Measurements from ENCODE around the gene TNP2. TPM values are rescaled to one million over a fixed set of nuclear protein-coding genes. Genes with fewer than 3 reads are reported as not detected.

TNP2 gene
- polyA plus RNA-seq, 1 of the 3 experiments (the other 2 are of a cell fraction) = not detected

DNA sequence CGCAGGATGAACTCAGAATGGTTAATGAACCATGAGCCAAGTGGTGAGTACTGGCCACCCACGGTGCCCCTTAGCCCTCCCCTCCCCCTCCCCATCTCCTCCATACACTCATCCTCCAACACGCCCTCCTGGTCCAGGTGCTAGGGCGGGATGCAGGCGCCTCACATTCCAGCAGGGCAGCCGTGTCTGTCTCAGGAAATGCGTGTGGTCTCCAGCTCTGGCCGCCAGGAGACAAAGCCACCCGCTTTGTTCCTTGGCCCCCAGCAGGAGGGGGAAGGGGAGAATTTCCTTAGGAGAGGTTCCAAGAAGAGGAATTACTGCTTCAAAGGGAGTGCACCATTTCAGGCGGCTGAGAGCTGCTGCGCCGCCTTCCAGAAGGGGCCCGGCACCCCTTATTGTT lies 46.4 kb upstream of the TNP2 start (continued):
- no peak for TF ChIP-seq GABPA (IDR thresholded peaks at IDR 0.05; ENCODE audit: low read depth)
- no peak for TF ChIP-seq TCF12 (IDR thresholded peaks at IDR 0.05)
- TF ChIP-seq MEF2A (IDR thresholded peaks at IDR 0.05; ENCODE audit: borderline replicate concordance, low read depth) = no peak
- TF ChIP-seq RFX5 (IDR thresholded peaks at IDR 0.05; ENCODE audit: low read length) = no peak
- no peak for TF ChIP-seq TEAD4 (IDR thresholded peaks at IDR 0.05; ENCODE audit: borderline replicate concordance, insufficient read depth)

- H3K4me3 ChIP-seq (ENCODE audit: low read depth in 2 of 2, low read length in 1 of 2) = no peak overlapping the region
- 84% methylated on average over 7 of the region's 8 CpGs for WGBS (ENCODE audit: low lambda C conversion rate)
- POLR2A ChIA-PET = no interaction called here
Observed at GRCh38 chr16:11314309-11314894, 45.3 kb upstream of the TNP2 start.

More at GRCh38 chr16:11314309-11314894, 45.3 kb upstream of the TNP2 start:
- TF ChIP-seq MEF2A (IDR thresholded peaks at IDR 0.05; ENCODE audit: borderline replicate concordance, low read depth) (no peak), MXI1 (IDR thresholded peaks at IDR 0.05; ENCODE audit: low read depth, low read length) (no peak), REST (IDR thresholded peaks at IDR 0.05; ENCODE audit: low read depth, low read length) (no peak)
- DNase-seq = no peak
- Histone ChIP-seq H3K36me3 (replicated peaks in 1 of 2; ENCODE audit: control insufficient read depth in 1 of 2, insufficient read depth in 2 of 2, low read length in 1 of 2) (no peaks in the 10 kb centered on the region), H3K27me3 (ENCODE audit: insufficient read depth) (no peaks in the 10 kb centered on the region), H3K27ac (ENCODE audit: low read depth in 2 of 2, low read length in 1 of 2) (no peak overlapping the region), H3K79me2 (ENCODE audit: insufficient read depth) (no peaks in the 10 kb centered on the region), H4K20me1 (ENCODE audit: insufficient read depth) (no peaks in the 10 kb centered on the region), H3K4me1 (ENCODE audit: control insufficient read depth in 1 of 2, insufficient read depth in 2 of 2, low read depth in 1 of 2, low read length in 1 of 2) (peaks cover 0 to 8% of the 10 kb centered on the region in 2 experiments; a peak in 1 of 4 replicates), H3K9ac (no peak overlapping the region), H3F3A (replicated peaks; ENCODE audit: insufficient read depth) (no peaks in the 10 kb centered on the region), H3K9me3 (no peaks in the 10 kb centered on the region), H2AFZ (ENCODE audit: low read depth) (no peak overlapping the region), H3K4me2 (no peak overlapping the region), H3K9me2 (no peaks in the 10 kb centered on the region)
- CTCF ChIA-PET = no interaction called here

Measured in SK-N-SH (cell line).